ENCODE results near the gene BEND3.

GRCh38 chr6:107101211-107101610 lies 14.1 kb downstream of the BEND3 start:
- TF ChIP-seq CTCF (IDR thresholded peaks at IDR 0.05 in 2 of 3, conservative IDR thresholded peaks at IDR 0.05 in 1 of 3; ENCODE audit: control insufficient read depth in 2 of 3, extremely low read depth in 1 of 3, insufficient read depth in 1 of 3, low read depth in 3 of 3, low read length in 3 of 3) (no peak), JUNB (IDR thresholded peaks at IDR 0.05) (no peak), PBX3 (IDR thresholded peaks at IDR 0.05; ENCODE audit: insufficient replicate concordance, low read depth, low read length) (no peak)

Measured in GM12878 (cell line).